Superior temporal gyrus (tissue), 1 donor: ENCODE results near the gene GPC5.
"Not testable (repeated sequence)": the region's sequence is repeated elsewhere in the genome, so short reads cannot be mapped to it uniquely, and the experiment has no call there.

Experiments used
- DNase-seq: peaks from one replicate; pipeline ENCODE4 v3.0.0-alpha.2; 2016; ENCODE audit errors: extremely low spot score

GPC5 gene

DNA sequence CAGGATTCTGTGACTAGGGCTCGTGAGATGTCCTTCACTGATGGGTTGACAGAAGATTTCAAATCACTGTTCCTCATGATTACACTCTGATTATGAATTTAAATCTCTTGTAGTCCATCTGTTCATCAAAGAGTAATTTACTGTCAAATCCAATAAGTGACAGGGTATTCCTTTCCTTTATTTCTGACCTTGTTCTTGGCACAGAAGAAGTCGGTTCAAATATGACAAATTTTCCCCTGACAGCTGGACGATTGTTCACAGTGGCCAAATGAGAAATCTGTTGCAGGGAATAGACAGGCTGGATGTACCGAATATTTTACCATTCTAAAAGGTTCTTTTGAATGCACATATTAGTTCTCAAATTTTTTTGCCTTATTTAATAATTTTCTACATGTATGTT, 1060.9 kb downstream of the GPC5 start:
- no peak for DNase-seq

DNA sequence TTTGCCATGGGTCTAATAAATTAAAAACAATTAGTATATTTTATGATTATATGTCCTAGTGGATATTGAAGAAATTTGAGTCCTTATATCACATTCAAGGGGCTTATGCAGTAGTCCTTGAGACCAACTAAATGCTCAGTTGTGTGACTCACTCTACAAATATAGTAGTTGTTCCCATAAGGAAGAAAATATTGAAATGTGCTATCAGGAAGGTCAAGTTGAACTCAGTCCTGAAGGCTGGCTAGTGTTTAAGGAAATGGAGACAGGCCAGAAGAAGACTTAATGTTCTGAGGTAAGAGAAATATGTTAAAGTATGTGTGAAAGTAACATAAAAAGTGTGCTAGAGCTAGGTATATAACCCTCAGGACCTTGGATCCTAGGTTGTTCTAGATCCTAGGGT, 1062.1 kb downstream of the GPC5 start:
- no peak for DNase-seq

DNA sequence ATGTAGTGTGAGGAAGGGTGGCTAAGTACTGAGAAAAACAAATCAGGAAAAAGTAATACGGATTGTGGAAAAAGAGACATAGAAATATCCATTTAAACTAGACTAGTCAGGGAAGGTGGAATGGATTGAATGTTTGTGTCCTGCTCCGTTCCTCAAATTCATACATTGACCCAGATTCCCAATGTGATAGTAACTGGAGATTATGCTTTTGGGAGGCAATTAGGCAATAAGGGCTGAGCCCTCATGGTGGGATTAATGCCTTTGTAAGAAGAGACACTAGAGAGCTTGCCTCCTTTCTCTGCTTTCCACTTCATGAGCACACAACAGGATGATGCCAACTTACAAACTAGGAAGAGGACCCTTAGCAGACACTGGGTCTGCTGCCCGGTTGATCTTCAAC, 1063.0 kb downstream of the GPC5 start:
- no peak for DNase-seq

GRCh38 chr13:92461831-92462230, 1063.4 kb downstream of the GPC5 start:
- no peak for DNase-seq

DNA sequence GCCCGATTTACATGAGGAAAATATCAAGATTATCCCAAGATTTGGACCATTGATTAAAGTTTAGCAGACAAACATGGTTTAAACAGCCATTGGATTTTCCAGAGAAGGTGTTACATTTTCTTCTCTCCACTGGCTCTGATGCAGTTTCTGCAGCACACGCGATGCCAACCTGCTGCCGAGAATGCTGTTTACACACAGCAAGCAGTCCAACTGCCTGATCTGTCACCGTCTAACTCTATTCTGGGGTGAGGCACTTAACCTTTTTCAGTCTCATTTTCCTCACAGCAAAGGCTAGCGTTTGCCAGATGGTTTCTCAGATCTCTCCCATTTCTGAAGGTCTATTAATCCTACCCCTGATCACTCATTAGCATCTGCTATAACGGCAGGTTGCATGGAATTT, 1064.7 kb downstream of the GPC5 start:
- no peak for DNase-seq

- no peak for DNase-seq
Observed at GRCh38 chr13:92473765-92474475, 1075.5 kb downstream of the GPC5 start.

GRCh38 chr13:92480387-92480786, 1082.0 kb downstream of the GPC5 start:
- no peak for DNase-seq

DNA sequence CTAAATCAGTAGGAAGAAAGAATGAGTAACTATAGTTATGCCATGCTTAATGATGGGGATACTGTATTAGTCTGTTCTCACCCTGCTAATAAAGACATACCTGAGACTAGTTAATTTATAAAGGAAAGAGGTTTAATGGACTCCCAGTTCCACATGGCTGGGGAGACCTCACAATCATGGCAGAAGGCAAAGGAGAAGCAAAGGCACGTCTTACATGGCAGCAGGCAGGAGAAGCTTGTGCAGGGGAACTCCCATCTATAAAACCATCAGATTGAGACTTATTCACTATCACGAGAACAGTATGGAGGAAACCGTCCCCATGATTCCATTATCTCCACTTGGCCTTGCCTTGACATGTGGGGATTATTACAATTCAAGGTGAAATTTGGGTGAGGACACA, 1084.4 kb downstream of the GPC5 start:
- not testable (repeated sequence) for DNase-seq

DNA sequence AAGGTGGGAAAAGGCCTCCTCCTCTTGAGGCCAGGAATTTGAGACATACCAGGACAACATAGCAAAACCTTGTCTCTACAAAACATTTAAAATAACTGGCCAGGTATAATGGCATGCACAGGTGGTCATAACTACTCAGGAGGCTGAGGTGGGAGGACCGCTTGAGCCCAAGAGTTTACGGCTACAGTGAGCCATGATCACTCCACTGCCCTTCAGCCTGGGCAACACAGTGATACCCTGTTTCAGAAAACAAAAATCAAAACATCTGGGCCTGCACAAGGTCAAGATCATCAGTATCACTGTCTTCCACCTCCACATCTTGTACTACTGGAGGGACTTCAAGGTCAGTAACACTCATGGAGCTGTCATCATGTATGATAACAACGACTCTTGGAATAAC, 1085.5 kb downstream of the GPC5 start:
- no peak for DNase-seq

DNA sequence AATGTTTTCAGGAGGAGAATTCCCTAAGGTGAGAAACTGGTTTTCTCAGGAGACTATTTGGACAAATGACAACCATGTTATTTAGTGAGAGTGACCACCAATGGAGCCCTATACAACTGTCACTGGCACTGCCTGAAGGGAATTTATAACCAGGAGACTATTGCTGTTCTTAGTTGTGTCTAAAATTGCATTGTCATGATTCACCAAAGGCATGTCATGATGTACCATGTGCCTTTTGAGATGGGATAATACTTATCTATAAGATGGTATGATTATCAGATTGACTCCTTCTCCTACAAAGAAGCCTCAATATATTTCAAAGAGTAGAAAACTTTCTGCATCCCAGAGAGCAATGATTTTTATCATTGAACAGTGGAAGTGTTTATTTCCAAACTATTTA, 1088.8 kb downstream of the GPC5 start:
- no peak for DNase-seq

- DNase-seq: no peak
Observed at GRCh38 chr13:92488249-92488852, 1089.9 kb downstream of the GPC5 start.

GRCh38 chr13:92491839-92492238, 1093.4 kb downstream of the GPC5 start:
- no peak for DNase-seq

DNA sequence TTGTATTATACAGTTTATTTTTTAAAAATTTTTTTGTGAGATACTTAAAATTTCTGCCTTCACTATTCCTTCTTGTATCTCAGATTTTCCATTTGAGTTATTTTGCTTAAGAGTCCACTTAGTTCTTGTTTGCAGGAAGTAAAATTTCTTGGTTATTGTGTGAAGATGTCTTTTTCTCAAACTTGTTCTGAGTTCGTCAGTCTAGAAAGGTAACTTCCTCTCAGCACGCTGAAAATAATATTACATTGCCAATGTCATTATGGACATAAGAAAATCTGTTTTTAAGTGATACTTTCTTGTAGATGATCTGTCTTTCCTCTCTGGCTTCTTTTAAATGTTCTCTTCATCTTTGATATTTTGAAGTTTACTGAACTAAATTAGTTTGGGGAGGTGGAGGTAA, 1096.5 kb downstream of the GPC5 start:
- DNase-seq: no peak

DNA sequence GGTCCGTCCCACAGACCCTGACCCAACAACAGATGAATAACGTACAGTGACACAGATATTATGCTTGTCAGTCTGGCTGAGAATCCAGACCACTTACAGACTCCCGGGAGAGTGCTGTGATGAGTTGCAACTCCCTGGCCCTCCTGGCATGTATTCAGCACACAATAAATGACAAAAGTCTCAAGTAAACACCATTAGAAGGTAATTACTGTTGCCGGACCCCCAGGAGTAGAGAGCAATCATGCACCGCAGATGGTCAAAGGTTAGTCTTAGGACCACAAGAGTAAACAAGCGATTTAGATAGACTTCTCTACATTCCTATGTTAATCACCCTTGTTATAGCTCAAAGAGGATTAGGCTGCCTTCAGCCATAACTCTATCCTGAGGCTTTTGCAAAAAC, 1101.8 kb downstream of the GPC5 start:
- no peak for DNase-seq

GRCh38 chr13:92510416-92510815, 1112.0 kb downstream of the GPC5 start:
- no peak for DNase-seq

DNA sequence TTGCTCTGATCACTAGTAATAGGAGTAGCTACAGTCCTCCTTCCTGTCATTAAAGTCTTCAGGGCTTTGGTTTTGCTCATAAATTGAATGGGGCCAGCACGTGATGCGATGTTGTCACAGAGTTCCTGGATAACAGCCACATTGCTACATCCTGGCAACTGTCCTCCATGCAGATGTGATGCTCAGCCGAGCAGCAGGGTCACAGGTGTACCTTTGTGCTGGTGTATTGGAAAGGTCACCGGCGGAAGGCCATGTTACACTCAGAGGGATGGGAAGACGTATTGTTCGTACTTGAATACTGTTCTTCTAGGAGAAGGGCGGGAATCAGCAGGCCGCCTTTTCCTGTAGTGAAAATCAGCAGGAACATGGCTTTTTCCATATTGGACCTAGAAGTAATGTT, 1114.4 kb downstream of the GPC5 start:
- no peak for DNase-seq

- no peak for DNase-seq
Observed at GRCh38 chr13:92513672-92514071, 1115.3 kb downstream of the GPC5 start.

- no peak for DNase-seq
Observed at GRCh38 chr13:92514420-92515125, 1116.2 kb downstream of the GPC5 start.

- DNase-seq: not testable (repeated sequence)
Observed at GRCh38 chr13:92516878-92517277, 1118.5 kb downstream of the GPC5 start.

GRCh38 chr13:92518622-92519021, 1120.2 kb downstream of the GPC5 start:
- not testable (repeated sequence) for DNase-seq

- no peak for DNase-seq
Observed at GRCh38 chr13:92530364-92530763, 1131.9 kb downstream of the GPC5 start.

GRCh38 chr13:92535222-92536006, 1137.0 kb downstream of the GPC5 start:
- DNase-seq: no peak
